ENCODE measurements around the gene PRPF18. TPM values are rescaled to one million over a fixed set of nuclear protein-coding genes. Genes with fewer than 3 reads are reported as not detected.

The PRPF18 gene
- total RNA-seq, 1 donor from 2014 or later, result 25.8 TPM

GRCh38 chr10:13654118-13654830, 67.5 kb downstream of the PRPF18 start:
- Histone ChIP-seq H3K36me3 (peaks cover 0 to 31% of the 10 kb centered on the region in 2 donors), H3K27ac (no peak overlapping the region)
- intact Hi-C loops (cut with DNase I), result loop anchor here (10.0 kb wide), 1 partner anchor 301 kb away; no protein-coding TSS in a partner anchor

GRCh38 chr10:13654846-13655245, 68.1 kb downstream of the PRPF18 start:
- Histone ChIP-seq H3K4me3 (no peak overlapping the region), H3K36me3 (peaks cover 0 to 26% of the 10 kb centered on the region in 2 donors), H3K27ac (no peak overlapping the region), H3K4me1 (peaks cover 6% of the 10 kb centered on the region), H3K27me3 (no peaks in the 10 kb centered on the region), H3K9me3 (no peaks in the 10 kb centered on the region)
- DNase-seq (ENCODE audit: extremely low spot score in 2 of 2), result peak in 1 of 2 donors; percentile 16
- TF ChIP-seq POLR2AphosphoS5 (IDR thresholded peaks at IDR 0.05; ENCODE audit: insufficient read depth in 1 of 2, low read depth in 1 of 2), result no peak
- no peak for TF ChIP-seq POLR2A (IDR thresholded peaks at IDR 0.05)
- TF ChIP-seq, protein P1, sequence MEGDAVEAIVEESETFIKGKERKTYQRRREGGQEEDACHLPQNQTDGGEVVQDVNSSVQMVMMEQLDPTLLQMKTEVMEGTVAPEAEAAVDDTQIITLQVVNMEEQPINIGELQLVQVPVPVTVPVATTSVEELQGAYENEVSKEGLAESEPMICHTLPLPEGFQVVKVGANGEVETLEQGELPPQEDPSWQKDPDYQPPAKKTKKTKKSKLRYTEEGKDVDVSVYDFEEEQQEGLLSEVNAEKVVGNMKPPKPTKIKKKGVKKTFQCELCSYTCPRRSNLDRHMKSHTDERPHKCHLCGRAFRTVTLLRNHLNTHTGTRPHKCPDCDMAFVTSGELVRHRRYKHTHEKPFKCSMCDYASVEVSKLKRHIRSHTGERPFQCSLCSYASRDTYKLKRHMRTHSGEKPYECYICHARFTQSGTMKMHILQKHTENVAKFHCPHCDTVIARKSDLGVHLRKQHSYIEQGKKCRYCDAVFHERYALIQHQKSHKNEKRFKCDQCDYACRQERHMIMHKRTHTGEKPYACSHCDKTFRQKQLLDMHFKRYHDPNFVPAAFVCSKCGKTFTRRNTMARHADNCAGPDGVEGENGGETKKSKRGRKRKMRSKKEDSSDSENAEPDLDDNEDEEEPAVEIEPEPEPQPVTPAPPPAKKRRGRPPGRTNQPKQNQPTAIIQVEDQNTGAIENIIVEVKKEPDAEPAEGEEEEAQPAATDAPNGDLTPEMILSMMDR (IDR thresholded peaks at IDR 0.05), result no peak
- intact Hi-C loops (cut with DNase I), result loop anchor here (10.0 kb wide), 1 partner anchor 300 kb away; no protein-coding TSS in a partner anchor

More at GRCh38 chr10:13654118-13654830, 67.5 kb downstream of the PRPF18 start:
- TF ChIP-seq, protein P1 (IDR thresholded peaks at IDR 0.05), result no peak
- TF ChIP-seq POLR2A (IDR thresholded peaks at IDR 0.05) (no peak), POLR2AphosphoS5 (IDR thresholded peaks at IDR 0.05; ENCODE audit: insufficient read depth in 1 of 2, low read depth in 1 of 2) (no peak)
- Histone ChIP-seq H3K27me3 (no peaks in the 10 kb centered on the region), H3K4me3 (no peak overlapping the region), H3K9me3 (no peaks in the 10 kb centered on the region), H3K4me1 (peaks cover under 1% of the 10 kb centered on the region)
- DNase-seq (ENCODE audit: extremely low spot score in 2 of 2), result peak; percentile 16 to 77

- intact Hi-C loops (cut with DNase I), result loop anchor here (10.0 kb wide), 1 partner anchor 298 kb away; no protein-coding TSS in a partner anchor
- Histone ChIP-seq H3K4me1 (peaks cover 20% of the 10 kb centered on the region), H3K27me3 (no peaks in the 10 kb centered on the region), H3K36me3 (peaks cover 0 to 13% of the 10 kb centered on the region in 2 donors), H3K4me3 (no peak overlapping the region), H3K27ac (no peak overlapping the region), H3K9me3 (no peaks in the 10 kb centered on the region)
- no peak for TF ChIP-seq POLR2AphosphoS5 (IDR thresholded peaks at IDR 0.05; ENCODE audit: insufficient read depth in 1 of 2, low read depth in 1 of 2)
- TF ChIP-seq, protein P1 (IDR thresholded peaks at IDR 0.05), result no peak
- no peak for TF ChIP-seq POLR2A (IDR thresholded peaks at IDR 0.05)
- DNase-seq (ENCODE audit: extremely low spot score in 2 of 2), result peak in 1 of 2 donors; percentile 70
These were observed 69.8 kb downstream of the PRPF18 start for GRCh38 chr10:13656337-13657100.

GRCh38 chr10:13657101-13657680, 70.4 kb downstream of the PRPF18 start:
- intact Hi-C loops (cut with DNase I), result loop anchor here (10.0 kb wide), 1 partner anchor 298 kb away; no protein-coding TSS in a partner anchor
- H3K27me3 ChIP-seq, result no peaks in the 10 kb centered on the region
- TF ChIP-seq POLR2A (IDR thresholded peaks at IDR 0.05) (no peak), POLR2AphosphoS5 (IDR thresholded peaks at IDR 0.05; ENCODE audit: insufficient read depth in 1 of 2, low read depth in 1 of 2) (no peak)
- TF ChIP-seq, protein P1 (IDR thresholded peaks at IDR 0.05), result no peak
- H3K4me1 ChIP-seq, result peaks cover 20% of the 10 kb centered on the region
- H3K27ac ChIP-seq, result no peak overlapping the region
- DNase-seq (ENCODE audit: extremely low spot score in 2 of 2), result no peak
- H3K9me3 ChIP-seq, result no peaks in the 10 kb centered on the region
- H3K36me3 ChIP-seq, result peaks cover 0 to 13% of the 10 kb centered on the region in 2 donors
- no peak overlapping the region for H3K4me3 ChIP-seq

All from vagina (tissue), 2 donors.